Parietal lobe (tissue), 1 donor: ENCODE measurements around the gene NBPF4. TPM values are rescaled to one million over a fixed set of nuclear protein-coding genes. Genes with fewer than 3 reads are reported as not detected.

ENCODE experiments used
- total RNA-seq: library from RNA; depleted of rRNA; stranded (reverse); fragments of >200 nt; gene quantifications from one replicate; pipeline ENCODE4 v1.2.3, GENCODE V29; 2014

NBPF4 gene, protein sequence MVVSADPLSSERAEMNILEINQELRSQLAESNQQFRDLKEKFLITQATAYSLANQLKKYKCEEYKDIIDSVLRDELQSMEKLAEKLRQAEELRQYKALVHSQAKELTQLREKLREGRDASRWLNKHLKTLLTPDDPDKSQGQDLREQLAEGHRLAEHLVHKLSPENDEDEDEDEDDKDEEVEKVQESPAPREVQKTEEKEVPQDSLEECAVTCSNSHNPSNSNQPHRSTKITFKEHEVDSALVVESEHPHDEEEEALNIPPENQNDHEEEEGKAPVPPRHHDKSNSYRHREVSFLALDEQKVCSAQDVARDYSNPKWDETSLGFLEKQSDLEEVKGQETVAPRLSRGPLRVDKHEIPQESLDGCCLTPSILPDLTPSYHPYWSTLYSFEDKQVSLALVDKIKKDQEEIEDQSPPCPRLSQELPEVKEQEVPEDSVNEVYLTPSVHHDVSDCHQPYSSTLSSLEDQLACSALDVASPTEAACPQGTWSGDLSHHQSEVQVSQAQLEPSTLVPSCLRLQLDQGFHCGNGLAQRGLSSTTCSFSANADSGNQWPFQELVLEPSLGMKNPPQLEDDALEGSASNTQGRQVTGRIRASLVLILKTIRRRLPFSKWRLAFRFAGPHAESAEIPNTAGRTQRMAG
- total RNA-seq = not detected

DNA sequence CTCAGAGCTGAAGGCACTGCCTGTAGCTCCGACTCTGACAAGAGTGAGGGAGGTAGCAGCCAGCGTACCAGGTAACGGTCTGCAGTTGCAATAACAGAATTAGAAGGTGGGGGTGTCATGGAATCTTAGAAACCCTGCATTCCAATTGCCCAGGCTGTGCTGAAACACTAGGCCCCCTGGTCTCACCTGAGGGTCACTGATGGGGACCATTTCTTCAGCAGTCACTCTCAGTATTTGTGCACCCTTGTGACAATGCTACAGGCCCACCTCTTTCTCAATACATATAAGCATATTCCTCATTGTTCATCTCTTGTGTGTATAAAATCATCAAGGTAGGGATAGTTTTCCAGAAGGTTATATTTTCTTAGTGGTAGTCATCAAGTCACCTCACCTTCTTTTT is at the start of gene NBPF4:
Gene NBPF4, minus strand, starts transcription at position 101 of the 400 bp plus-strand sequence. CDS start 315 bp downstream, outside the sequence.

DNA sequence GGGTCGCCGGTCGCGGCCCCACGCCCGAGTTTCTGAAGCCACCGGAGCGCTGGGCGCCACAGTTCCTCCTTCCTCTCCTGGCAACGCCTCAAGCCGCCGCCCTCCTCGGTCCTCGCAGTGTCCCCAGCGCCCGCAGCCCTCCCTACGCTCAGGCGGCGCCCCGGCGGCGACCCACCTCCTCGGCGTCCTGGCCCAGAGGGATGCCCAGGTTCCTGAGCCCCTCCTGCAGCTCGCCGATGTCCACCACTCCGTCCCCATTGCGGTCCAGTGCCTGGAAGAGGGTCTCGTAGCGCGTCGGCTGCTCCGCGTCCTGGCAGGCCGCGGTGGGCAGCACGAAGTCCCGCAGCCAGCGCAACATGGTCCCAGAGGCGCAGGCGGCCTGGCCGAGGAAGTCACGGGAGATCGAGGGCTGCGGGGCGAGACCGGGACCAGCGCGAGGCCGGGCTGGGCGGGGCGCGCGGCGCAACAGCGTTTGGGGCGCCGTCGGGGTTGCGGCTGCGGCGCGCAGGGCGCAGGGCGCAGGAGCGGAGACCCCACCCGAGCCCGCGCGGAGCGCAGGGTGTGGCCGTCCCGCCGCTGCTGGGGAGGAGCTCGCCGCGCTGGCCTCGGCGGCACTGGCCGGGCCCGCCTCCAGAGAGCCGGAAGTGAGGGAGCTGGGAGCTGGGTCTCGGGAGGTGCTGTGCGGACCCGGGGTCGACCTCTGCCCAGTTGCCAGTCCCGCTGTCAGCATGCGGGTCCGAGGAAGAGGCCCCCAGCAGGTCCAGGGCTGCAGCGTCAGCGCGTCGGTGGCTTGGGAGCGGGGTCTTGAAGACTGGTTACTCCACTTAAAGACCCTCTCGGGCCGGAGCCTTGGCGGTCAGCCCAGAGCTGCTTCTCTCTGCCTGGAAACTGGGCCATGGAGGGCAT is 43.8 kb downstream of the NBPF4 start, which contains the start of gene SLC25A24:
Gene SLC25A24, minus strand, starts transcription at position 563 of the 906 bp plus-strand sequence. Its CDS starts 205 bp downstream, at position 358.

Other genes with a start within 250 kb of the NBPF4 start
- gene SLC25A24, start 43.7 kb downstream of the NBPF4 start, total RNA-seq = 29.7 TPM
- gene NBPF6, start 206.3 kb upstream of the NBPF4 start, total RNA-seq = not detected